ENCODE data around the gene GRIN3A. TPM values are rescaled to one million over a fixed set of nuclear protein-coding genes. Genes with fewer than 3 reads are reported as not detected.
A peak's percentile ranks its signal among the peaks of the same experiment; 100 is the strongest.
"Not testable (repeated sequence)": the region's sequence is repeated elsewhere in the genome, so short reads cannot be mapped to it uniquely, and the experiment has no call there.

GRIN3A gene
- total RNA-seq, 1 donor from 2014 or later, result 0.24 TPM

DNA sequence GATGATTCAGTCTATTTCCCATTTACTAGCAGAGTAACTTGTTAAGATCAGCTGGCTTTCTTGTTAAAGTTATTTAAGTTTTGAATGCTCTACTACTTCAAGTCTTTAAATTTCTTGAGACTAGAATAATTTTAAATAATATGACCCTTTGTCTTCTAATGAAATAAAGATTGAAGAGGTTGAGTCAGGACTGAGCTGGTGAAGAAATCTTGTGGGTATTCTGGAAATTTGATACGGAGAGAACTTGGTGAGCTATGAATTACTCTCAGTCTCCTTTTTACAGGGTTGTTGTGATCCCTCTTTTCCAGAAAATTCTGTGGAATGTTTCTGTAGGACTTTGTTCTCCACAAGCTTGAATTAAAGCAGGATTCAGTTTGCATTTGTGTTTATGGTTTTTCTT is 175.5 kb downstream of the GRIN3A start:
- Histone ChIP-seq H3K27me3 (ENCODE audit: low read depth) (no peaks in the 10 kb centered on the region), H3K9me3 (no peaks in the 10 kb centered on the region), H3K27ac (no peak overlapping the region), H3K4me3 (no peak overlapping the region), H3K4me1 (no peaks in the 10 kb centered on the region), H3K36me3 (peaks cover 97% of the 10 kb centered on the region)
- no peak for DNase-seq
- TF ChIP-seq, protein P1, sequence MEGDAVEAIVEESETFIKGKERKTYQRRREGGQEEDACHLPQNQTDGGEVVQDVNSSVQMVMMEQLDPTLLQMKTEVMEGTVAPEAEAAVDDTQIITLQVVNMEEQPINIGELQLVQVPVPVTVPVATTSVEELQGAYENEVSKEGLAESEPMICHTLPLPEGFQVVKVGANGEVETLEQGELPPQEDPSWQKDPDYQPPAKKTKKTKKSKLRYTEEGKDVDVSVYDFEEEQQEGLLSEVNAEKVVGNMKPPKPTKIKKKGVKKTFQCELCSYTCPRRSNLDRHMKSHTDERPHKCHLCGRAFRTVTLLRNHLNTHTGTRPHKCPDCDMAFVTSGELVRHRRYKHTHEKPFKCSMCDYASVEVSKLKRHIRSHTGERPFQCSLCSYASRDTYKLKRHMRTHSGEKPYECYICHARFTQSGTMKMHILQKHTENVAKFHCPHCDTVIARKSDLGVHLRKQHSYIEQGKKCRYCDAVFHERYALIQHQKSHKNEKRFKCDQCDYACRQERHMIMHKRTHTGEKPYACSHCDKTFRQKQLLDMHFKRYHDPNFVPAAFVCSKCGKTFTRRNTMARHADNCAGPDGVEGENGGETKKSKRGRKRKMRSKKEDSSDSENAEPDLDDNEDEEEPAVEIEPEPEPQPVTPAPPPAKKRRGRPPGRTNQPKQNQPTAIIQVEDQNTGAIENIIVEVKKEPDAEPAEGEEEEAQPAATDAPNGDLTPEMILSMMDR (IDR thresholded peaks at IDR 0.05), result no peak
- intact Hi-C loops (cut with DNase I), result no loop called here
- no peak for ATAC-seq

DNA sequence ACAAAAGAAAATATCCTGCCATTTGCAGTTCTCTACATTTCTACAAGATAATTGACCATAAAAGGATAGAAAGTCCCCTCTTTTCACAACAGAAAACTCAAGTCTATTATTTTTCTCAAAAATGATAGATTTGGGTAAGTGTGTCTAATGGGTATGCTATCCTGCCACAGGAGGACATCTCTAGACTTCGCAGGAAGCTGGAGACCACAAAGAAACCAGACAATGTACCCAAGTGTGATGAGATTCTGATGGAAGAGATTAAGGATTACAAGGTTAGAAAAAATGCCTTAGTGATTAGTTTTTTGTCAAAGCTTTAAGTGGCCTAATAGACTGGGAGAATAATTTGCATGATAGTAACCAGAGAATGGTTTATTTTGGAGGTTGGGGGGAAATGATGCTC is 176.7 kb downstream of the GRIN3A start:
- peaks cover 99% of the 10 kb centered on the region for H3K36me3 ChIP-seq
- intact Hi-C loops (cut with DNase I), result no loop called here

DNA sequence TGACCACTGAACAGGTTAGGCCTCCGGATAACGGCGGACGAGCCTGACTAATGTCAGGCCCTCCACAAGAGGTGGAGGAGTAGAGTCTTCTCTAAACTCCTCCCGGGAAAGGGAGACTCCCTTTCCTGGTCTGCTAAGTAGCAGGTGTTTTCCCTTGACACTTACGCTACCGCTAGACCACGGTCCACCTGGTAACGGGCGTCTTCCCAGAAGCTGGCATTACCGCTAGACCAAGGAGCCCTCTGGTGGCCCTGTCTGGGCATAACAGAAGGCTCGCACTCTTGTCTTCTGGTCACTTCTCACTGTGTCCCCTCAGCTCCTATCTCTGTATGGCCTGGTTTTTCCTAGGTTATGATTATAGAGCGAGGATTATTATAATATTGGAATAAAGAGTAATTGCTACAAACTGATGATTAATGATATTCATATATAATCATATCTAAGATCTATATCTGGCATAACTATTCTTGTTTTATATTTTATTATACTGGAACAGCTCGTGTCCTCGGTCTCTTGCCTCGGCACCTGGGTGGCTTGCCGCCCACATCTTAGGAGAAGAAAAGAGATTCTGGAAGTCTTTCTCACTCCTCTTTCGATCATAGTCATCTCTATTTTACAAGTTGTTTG is 188.9 kb downstream of the GRIN3A start:
- H3K4me3 ChIP-seq; DNase-seq; H3K4me1 ChIP-seq; intact Hi-C loops (cut with DNase I); H3K27ac ChIP-seq; H3K9me3 ChIP-seq; ATAC-seq; H3K27me3 ChIP-seq (ENCODE audit: low read depth): not testable (repeated sequence)
- TF ChIP-seq, protein P1 (IDR thresholded peaks at IDR 0.05), result peak; percentile 7
- H3K36me3 ChIP-seq, result peaks cover 100% of the 10 kb centered on the region

More for the DNA sequence above, 176.7 kb downstream of the GRIN3A start:
- DNase-seq (no peak), ATAC-seq (no peak)
- H3K9me3 ChIP-seq, result no peaks in the 10 kb centered on the region
- H3K4me1 ChIP-seq, result no peaks in the 10 kb centered on the region
- TF ChIP-seq, protein P1 (IDR thresholded peaks at IDR 0.05), result no peak
- no peak overlapping the region for H3K4me3 ChIP-seq
- H3K27ac ChIP-seq, result no peak overlapping the region
- H3K27me3 ChIP-seq (ENCODE audit: low read depth), result no peaks in the 10 kb centered on the region

DNA sequence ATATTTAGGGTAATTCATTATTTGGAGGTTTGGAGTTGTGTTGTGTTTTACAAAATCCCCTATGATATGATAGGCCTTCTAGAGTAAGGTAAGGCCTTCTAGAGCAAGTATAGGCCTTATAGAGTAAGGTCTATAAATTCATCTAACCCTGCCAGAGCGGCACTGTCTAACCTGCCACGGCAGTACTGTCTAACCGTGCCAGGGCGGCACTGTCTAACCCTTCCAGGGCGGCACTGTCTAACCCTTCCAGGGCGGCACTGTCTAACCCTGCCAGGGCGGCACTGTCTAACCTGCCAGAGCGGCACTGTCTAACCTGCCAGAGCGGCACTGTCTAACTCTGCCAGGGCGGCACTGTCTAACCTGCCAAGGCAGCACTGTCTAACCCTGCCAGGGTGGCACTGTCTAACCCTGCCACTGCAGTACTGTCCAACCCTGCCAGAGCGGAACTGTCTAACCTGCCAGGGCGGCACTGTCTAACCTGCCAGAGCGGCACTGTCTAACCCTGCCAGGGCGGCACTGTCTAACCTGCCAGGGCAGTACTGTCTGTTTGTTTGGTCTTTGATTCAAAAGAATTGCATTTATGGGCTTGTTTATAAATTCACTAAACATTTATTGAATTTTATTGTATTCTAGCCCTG is 195.2 kb downstream of the GRIN3A start:
- intact Hi-C loops (cut with DNase I), result no loop called here
- H3K9me3 ChIP-seq, result no peaks in the 10 kb centered on the region
- H3K4me3 ChIP-seq, result no peak overlapping the region
- peaks cover 97% of the 10 kb centered on the region for H3K36me3 ChIP-seq
- H3K4me1 ChIP-seq, result peaks cover under 1% of the 10 kb centered on the region
- ATAC-seq, result no peak
- TF ChIP-seq, protein P1 (IDR thresholded peaks at IDR 0.05), result no peak
- DNase-seq, result no peak
- H3K27me3 ChIP-seq (ENCODE audit: low read depth), result no peaks in the 10 kb centered on the region
- H3K27ac ChIP-seq, result no peak overlapping the region

DNA sequence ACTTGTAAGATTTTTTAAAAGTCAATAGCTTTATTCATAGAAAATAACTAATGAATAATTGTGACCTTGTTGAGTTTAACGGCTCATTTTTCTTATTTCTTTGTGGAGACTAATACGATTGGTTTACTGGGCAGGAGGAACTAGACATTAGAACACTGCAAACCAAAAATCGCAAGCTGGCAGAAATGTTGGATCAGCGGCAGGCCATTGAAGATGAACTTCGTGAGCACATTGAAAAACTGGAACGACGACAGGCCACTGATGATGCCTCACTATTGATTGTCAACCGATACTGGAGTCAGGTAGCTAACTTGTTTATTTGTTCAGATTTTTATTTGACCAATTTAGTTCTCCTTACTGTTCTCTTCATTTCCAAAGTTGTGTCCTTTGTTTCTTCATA is 198.4 kb downstream of the GRIN3A start:
- H3K27me3 ChIP-seq (ENCODE audit: low read depth), result no peaks in the 10 kb centered on the region
- DNase-seq (no peak), ATAC-seq (no peak)
- H3K4me1 ChIP-seq, result peaks cover 22% of the 10 kb centered on the region
- no peaks in the 10 kb centered on the region for H3K9me3 ChIP-seq
- TF ChIP-seq, protein P1 (IDR thresholded peaks at IDR 0.05), result no peak
- no peak overlapping the region for H3K4me3 ChIP-seq
- no peak overlapping the region for H3K27ac ChIP-seq
- intact Hi-C loops (cut with DNase I), result no loop called here
- peaks cover 93% of the 10 kb centered on the region for H3K36me3 ChIP-seq
